Measurements from ENCODE around the gene MEF2D.

MEF2D gene

DNA sequence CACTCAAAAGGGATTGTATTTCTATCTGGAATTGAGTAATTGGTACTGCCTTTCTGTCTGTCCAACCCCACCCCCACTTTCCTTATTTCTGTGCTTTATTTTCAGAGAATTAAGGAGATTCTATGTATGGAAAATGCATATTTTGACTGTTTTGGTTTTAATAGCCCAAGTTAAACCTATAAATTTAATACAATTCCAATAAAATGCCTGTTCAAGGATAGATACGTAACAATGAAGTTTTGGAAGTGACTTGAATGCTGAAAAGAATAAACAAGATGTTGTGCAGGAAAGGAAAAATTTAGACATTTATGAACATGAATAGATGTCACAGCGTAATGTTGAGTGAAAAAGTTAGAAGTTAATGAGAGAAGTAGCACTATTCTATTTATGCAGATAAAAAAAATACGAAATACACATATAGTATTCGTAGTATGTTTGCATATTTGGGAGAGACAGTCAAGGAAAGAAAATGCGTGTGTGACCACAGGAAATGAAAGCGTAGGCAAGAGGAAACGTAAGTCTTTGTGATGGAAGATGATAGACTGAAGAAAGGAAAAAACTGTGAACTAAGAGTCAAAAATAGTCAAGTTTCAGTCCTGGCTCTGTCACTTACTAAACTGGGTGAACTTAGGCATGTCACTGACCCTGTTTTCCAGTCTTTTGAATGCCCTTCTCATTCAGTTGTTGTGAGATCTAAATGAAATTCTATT is 62.1 kb downstream of the MEF2D start:
- DNase-seq (ENCODE audit: low spot score), result no peak
- in situ Hi-C loops (cut with MboI; ENCODE audit: low sequenced_read_pairs, unreplicated experiment), result no loop called here
- TF ChIP-seq CTCF (IDR thresholded peaks at IDR 0.05; ENCODE audit: borderline replicate concordance, control extremely low read depth, extremely low read depth, insufficient read depth, missing control alignments), result no peak

GRCh38 chr1:156437037-156437867 is 63.3 kb downstream of the MEF2D start:
- TF ChIP-seq CTCF (IDR thresholded peaks at IDR 0.05; ENCODE audit: borderline replicate concordance, control extremely low read depth, extremely low read depth, insufficient read depth, missing control alignments), result no peak
- DNase-seq (ENCODE audit: low spot score), result no peak
- in situ Hi-C loops (cut with MboI; ENCODE audit: low sequenced_read_pairs, unreplicated experiment), result no loop called here

DNA sequence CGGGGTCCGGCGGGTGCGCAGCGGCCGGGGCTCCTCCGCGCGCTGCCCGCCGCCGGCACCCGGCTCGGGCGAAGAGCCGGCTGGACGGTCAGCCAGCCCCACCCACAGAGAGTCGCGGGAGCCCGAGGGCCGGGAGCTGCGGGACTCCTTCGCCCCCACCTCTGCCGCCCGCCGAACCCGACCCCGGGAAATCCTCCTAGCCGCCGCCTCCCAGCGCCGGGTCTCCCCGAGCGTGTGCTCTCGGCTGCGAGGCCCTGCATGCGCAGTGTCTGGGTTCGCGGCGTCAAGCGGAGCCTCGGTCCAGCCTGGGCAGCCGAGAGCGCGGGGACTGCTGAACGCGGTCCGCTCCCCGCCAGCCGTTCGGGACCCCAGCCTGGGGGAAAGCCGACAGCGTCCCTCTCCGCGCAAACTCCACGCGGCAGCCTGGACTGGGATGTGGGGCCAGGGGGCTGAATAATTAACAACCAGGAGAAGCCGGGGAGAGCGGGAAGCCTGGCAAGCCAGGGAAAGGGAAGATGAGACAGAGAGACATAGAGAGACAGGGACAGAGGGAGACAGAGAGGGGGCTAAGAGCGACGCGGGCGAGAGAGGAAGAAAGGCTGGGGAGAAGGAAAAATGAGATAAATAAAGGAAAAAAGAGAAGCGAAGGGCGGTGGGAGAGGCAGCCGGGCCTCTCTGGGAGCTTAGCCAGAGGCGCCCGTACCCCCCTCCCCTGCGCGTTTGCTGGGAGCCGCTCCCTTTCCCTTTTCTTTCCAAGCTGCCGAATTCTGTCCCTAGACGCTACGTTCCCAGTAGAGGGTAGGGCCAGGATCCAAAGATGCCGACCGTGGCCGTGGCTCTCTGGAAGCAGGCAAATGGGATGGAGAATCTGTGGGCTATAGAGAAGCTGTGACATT is 64.2 kb downstream of the MEF2D start:
- DNase-seq (ENCODE audit: low spot score), result peak; percentile 49
- TF ChIP-seq CTCF (IDR thresholded peaks at IDR 0.05; ENCODE audit: borderline replicate concordance, control extremely low read depth, extremely low read depth, insufficient read depth, missing control alignments), result no peak
- in situ Hi-C loops (cut with MboI; ENCODE audit: low sequenced_read_pairs, unreplicated experiment), result no loop called here

DNA sequence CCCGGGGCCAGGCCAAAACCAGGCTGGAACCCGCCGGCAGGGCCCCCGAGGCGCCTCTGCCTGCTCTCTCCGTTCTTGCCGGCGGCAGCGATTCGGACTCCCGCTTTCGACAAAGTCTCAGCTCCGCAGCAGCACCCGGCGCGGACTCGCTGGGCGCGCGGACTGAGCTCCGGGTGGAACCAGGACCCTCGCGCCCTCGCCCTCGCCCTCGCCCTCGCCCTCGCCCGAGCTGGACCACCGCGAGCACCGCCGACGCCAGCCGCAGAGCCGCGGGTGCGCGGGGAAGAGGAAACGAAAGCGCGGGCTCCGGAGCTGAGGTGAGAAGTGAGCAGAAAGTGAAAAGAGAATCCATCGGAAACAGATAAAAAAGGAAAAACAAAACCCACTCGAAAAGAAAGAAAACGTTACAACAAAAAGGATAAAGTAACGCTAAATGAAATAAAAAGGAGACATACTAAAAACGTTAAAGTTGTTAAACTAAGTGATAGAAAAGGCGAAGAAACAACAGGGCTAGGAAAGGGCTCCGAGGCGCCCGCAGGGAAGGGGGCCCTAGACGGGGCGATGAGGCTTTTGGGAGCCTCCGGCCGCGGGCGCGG is 64.9 kb downstream of the MEF2D start:
- DNase-seq (ENCODE audit: low spot score), result peak; percentile 57
- in situ Hi-C loops (cut with MboI; ENCODE audit: low sequenced_read_pairs, unreplicated experiment), result no loop called here
- no peak for TF ChIP-seq CTCF (IDR thresholded peaks at IDR 0.05; ENCODE audit: borderline replicate concordance, control extremely low read depth, extremely low read depth, insufficient read depth, missing control alignments)

- no peak for TF ChIP-seq CTCF (IDR thresholded peaks at IDR 0.05; ENCODE audit: borderline replicate concordance, control extremely low read depth, extremely low read depth, insufficient read depth, missing control alignments)
- in situ Hi-C loops (cut with MboI; ENCODE audit: low sequenced_read_pairs, unreplicated experiment), result no loop called here
Observed at GRCh38 chr1:156434989-156435544, 65.5 kb downstream of the MEF2D start.

More at GRCh38 chr1:156434989-156435544, 65.5 kb downstream of the MEF2D start:
- DNase-seq (ENCODE audit: low spot score), result no peak

Measured in GM13976 (cell line).